HEK293T (cell line): ENCODE measurements around the gene CCDC92B.

ENCODE experiments used
- FOXK2 ChIP-seq: fragments of 450-650 bp; IDR thresholded peaks from 2 replicates; pipeline ENCODE4 v1.6.1; 2016; ENCODE audit warnings: mild to moderate bottlenecking
- FOXM1 ChIP-seq: fragments of 450-650 bp; IDR thresholded peaks from 2 replicates; pipeline ENCODE4 v1.6.1; 2017; ENCODE audit warnings: mild to moderate bottlenecking, borderline replicate concordance
- SP1 ChIP-seq: fragments of 450-650 bp; IDR thresholded peaks from 2 replicates; pipeline ENCODE4 v1.6.1; 2017

DNA sequence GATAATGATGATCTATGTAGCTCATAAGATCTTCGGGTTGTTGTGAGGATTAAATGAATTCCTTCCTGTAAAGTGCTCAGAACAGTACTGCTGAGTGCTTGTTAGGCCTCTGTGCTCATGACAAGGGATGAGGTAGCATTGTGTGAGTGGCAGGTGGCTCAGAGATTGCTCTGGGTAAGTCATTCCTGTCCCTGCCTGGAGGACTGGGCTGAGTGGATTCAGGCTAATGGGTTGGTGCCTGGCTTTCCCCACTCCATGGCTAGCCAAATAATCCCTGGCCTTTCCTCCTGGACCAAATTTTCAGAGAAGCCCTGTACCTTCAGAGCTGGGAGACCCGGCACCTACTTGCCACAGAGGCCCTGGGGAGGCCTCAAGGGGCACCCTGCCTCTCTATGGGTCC, 1.3 kb upstream of the CCDC92B start:
- no peak for TF ChIP-seq SP1
- no peak for TF ChIP-seq FOXK2
- no peak for TF ChIP-seq FOXM1
